Neural cell (in vitro differentiated cells): ENCODE data around the gene ADARB1.

Source experiments
- CTCF ChIP-seq: fragments of 450-650 bp; IDR thresholded peaks from 2 replicates; pipeline ENCODE4 v1.5.1; 2014; ENCODE audit warnings: antibody characterized with exemption, mild to moderate bottlenecking, moderate library complexity; ENCODE audit not compliant: poor library complexity, severe bottlenecking
- EP300 ChIP-seq: fragments of 450-650 bp; conservative IDR thresholded peaks from 2 replicates; pipeline ENCODE4 v1.6.1; 2014; ENCODE audit warnings: antibody characterized with exemption, mild to moderate bottlenecking, moderate library complexity; ENCODE audit not compliant: poor library complexity, severe bottlenecking
- EZH2 ChIP-seq: fragments of 200-600, 300-800 bp; shearing (Covaris generic), sonication (generic); IDR thresholded peaks from 2 replicates; pipeline ENCODE4 v1.6.1; 2014; ENCODE audit warnings: antibody characterized with exemption, low read length, borderline replicate concordance, mild to moderate bottlenecking; ENCODE audit not compliant: insufficient read depth, poor library complexity, severe bottlenecking
- MXI1 ChIP-seq: fragments of 450-650 bp; conservative IDR thresholded peaks from 2 replicates; pipeline ENCODE4 v1.6.1; 2014; ENCODE audit warnings: antibody characterized with exemption, mild to moderate bottlenecking; ENCODE audit not compliant: poor library complexity, severe bottlenecking
- POLR2AphosphoS5 ChIP-seq: IDR thresholded peaks from 2 replicates; pipeline ENCODE4 v1.6.1; 2012
- RAD21 ChIP-seq: fragments of 450-650 bp; conservative IDR thresholded peaks from 2 replicates; pipeline ENCODE4 v1.6.1; 2014; ENCODE audit warnings: antibody characterized with exemption, mild to moderate bottlenecking, moderate library complexity
- REST ChIP-seq: IDR thresholded peaks from 2 replicates; pipeline ENCODE4 v1.6.1; 2012; ENCODE audit warnings: borderline replicate concordance
- SMC3 ChIP-seq: fragments of 450-650 bp; conservative IDR thresholded peaks from 2 replicates; pipeline ENCODE4 v1.6.1; 2014; ENCODE audit warnings: antibody characterized with exemption, mild to moderate bottlenecking, moderate library complexity; ENCODE audit not compliant: poor library complexity
- TAF1 ChIP-seq: IDR thresholded peaks from 2 replicates; pipeline ENCODE4 v1.6.1; 2012; ENCODE audit warnings: low read depth

- TF ChIP-seq REST (no peak), CTCF (no peak), EZH2 (no peak), POLR2AphosphoS5 (no peak), EP300 (no peak), SMC3 (no peak), TAF1 (no peak), RAD21 (no peak), MXI1 (no peak)
Measured at GRCh38 chr21:45264146-45264911, 189.9 kb downstream of the ADARB1 start.
